T47D (cell line): ENCODE measurements around the gene KAT6B.
"Not testable (repeated sequence)": the region's sequence is repeated elsewhere in the genome, so short reads cannot be mapped to it uniquely, and the experiment has no call there.

Source experiments
- DNase-seq, 2 experiments: peaks; one replicate each; pipeline versions ENCODE4 v3.0.0 to v3.0.0-alpha.2; 2011 to 2012; ENCODE audit warnings: low read depth in 1 of 2, low spot score in 1 of 2
- JUND ChIP-seq: IDR thresholded peaks from 2 replicates; pipeline ENCODE4 v1.6.1; 2012; ENCODE audit warnings: low read depth
- in situ Hi-C: cut with HindIII; loops from 2 replicates; pipeline ENCODE4 v1.10.0; 2016; ENCODE audit warnings: low sequenced_read_pairs, low pct_unique_long_range_greater_than_20kb

The KAT6B gene

DNA sequence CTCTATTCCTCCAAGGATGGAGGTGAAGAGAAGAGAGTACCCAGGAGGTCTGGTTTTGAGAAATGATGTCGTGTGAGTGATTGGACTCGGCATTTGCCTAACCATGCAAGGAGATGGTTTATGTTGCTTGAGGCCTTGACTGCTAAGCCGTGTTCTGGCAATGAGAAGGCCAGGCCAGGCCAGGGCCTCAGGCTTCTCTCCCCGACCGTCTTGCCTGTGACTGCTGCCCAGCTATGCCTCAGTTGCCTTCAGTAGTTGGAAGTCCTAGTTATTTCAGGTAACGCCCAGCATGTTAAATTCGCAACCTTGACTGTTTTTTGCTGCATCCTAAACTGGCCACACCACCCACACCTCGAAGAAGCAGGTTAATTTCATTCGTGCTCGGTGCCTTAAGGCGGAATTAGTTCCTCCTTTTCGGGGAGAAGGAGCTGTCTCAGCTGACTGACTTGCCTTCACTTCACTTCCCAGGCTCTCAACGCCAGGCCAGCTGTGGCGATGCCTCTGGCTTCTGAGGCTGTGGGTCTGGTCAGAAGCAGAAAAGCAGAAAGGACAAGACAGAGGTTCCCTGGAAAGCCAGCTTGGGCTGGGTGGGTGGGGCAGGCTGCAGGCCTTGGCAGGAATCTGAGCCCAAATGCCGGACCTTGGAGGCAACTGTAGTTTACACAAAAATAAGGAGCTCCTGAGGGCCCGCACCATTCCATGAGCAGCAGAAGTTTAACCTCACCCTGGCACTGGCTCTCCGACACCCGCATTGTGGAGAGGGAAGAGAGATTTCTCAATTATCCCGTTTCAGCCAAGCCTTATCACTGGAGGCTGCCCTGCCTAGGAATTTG is 223.1 kb downstream of the KAT6B start:
- DNase-seq, result no peak
- TF ChIP-seq JUND, result no peak
- in situ Hi-C loops, result no loop called here

DNA sequence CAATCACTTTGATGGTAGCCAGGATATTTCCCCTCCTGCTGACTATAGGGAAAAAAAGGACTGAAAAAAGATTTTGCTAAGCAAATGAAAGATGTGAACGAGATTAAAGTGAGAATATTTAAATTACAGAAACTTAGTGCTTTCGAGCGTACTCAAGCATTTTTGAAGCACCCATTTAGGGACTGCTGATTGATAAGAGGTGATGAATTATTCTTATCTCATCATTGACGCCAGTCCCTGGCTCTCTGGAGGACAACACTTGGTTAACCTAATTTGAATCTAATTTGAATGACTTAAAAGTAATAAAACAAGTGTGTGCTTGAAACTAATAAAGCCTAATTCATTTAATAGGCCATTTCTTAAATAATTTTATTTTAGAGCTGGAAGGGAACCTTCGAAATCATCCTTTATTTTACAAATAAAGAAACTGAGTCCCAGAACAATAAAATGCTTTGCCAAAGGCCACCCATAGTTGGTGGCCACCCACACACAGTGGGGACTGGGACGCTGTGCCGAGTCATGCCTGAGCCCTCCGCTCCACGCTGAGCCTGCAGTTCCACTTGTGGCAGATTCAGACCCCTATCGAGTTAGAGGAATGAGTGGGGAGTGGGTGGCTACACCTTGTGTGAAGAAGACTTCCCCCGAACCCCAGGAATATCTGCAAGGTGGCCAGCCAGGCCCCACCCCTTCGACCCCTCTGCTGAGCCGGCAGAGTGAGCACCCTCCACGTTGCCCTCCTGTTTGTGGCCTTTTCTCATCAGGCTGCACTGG is 223.9 kb downstream of the KAT6B start:
- no peak for TF ChIP-seq JUND
- DNase-seq, result no peak
- in situ Hi-C loops, result no loop called here

DNA sequence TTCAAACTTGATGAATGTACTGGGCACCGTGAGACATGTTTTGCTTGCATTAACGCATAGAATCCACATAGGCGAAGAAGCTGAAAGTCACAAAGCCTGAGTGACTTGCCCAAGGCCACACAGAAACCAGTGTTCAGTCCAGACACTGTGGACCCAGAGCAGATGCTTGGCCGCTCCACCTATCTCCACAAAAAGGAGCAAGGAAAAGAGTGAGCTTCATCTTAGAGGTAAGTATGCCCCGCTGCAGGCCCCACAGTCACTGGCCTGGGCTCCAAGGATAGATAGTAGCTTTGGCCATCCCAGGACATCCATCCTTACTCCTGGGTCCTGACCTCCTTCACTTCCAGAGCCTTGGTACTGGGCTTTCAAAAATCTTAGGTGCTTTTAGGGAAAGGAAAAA is 224.9 kb downstream of the KAT6B start:
- no peak for DNase-seq
- no peak for TF ChIP-seq JUND
- in situ Hi-C loops, result no loop called here

DNA sequence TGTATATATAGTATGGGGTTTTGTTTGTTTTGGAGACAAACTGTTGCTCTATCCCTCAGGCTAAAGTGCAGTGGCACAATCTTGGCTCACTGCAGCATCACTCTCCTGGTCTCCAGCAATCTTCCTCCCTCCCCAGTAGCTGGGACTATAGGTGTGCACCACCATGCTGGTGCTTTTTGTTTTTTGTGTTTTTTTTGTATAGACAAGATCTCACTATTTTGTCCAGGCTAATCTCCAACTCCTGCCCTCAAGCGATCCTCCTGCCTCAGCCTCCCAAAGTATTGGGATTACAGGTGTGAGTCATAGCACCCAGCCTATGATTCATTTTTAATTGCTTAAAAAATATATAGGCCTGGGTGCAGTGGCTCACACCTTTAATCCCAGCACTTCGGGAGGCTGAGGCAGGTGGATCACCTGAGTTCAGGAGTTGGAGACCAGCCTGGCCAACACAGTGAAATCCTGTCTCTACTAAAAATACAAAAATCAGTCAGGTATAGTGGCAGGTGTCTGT is 229.6 kb downstream of the KAT6B start:
- DNase-seq, result peak in 1 of 2 experiments; percentile 59
- in situ Hi-C loops, result not testable (repeated sequence)

DNA sequence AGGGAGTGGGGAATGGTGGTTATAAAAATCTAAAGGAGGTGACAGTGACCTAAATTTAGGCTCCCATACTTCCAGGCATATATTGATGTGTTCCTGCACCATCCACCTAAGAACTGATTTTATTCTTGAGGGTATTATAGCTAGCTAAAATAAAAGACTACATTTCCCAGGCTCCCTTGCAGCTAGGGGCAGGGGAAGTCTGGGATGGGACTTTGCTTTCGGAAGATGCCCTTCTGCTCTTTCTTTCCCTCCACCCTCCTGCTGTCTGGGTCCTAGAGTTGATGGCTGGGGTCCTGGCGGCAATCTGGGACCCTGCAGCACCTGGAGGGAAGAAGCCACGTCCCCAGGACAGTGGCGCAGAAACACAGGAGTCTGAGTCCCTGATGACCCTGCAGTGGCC is 231.3 kb downstream of the KAT6B start:
- no peak for DNase-seq
- in situ Hi-C loops, result no loop called here
- no peak for TF ChIP-seq JUND

DNA sequence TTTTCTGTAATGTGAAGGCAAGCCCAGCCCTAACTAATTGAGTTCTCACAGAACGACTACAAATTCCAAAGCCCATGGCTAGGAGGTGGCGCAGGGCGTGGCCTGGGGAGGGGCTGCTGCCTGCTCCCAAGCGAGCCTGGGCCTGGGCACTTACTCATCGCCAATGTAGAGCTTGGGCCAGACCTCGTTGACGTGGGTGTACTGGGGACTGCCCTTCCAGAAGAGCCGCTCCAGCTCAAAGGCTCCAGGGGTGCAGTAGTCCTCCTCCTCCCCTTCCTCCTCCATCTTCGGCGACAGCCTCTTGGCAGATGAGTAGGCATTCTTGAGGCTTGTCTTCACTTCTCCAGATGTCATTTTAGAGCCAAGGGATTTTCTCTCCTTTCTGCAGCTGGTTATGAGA is 231.8 kb downstream of the KAT6B start:
- DNase-seq, result no peak
- TF ChIP-seq JUND, result no peak
- in situ Hi-C loops, result no loop called here

DNA sequence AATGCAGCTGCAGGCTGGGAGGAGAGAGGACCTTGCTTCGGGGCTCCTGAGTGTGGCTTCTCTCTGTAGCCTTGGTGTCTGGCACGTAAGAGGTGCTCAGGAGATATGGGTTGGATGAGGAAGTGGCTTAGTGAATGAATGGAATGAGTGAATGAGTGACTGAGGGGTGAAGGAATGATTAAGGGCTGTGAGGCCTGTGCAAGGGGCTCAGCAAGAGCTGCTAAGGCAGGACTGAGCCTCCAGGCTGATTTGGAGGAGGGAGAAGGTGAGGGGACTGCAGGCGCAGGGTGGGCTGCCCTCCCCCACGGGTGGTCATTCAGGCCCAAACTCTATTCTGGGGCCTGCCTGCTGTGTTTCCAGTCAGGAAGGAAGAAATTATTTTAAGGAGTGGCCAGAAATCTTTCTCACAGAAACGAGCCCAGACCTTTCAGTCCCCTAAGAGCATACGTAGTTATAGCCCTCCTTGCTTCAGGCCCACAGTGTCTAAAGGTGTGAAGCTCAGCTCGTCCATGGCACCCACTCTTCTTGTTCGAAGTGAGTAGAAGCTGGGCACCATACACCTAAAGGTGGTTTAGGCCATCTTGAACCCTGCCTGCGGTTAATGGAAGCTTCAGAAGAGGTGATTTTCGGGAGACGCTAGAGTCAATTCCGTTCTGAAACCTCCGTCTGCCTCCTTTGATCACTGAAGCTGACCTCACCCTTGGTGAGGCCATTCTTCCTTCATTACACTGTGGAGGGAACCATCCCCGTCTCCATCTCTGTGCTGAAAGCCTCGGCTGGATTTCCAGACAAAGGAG is 235.5 kb downstream of the KAT6B start:
- no peak for DNase-seq
- in situ Hi-C loops, result no loop called here
- no peak for TF ChIP-seq JUND

DNA sequence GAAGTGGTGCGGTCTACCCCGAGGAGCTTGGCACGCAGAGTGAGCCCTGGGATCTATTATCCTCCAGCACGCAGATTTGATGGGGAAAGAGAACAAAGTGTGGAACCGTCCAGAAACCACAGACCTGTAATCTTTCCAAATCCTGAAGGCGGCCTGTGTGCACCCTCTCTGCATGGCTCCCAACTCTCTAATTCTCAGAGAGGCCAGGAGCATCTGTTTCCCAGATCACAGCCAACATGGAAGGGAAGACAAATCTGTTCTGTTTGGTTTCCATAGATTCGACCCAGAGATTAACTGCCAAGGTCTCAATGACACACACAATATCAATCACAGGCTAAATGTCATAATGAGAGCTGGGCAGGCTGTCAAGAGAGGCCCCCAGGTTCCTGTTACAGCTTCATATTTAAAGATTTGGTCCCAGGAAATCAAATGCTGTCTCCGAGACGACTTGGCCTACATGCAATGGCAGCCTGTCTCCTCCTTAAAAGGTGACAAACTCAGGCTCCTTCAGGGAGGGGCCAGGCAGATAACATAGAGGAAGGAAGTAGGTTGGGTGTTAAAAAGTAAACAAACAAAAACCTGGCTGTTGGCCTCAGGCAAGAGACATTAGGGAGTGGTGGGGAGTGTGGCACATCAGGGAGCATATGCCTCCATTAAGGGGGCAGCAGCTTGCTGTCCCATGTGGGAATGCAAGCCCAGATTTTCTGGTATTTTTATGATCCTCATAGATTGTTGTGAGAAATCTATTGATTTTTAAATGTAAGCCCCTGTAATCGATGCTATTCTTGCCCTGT is 236.3 kb downstream of the KAT6B start:
- peak in 1 of 2 experiments; percentile 22 for DNase-seq
- in situ Hi-C loops, result no loop called here
- TF ChIP-seq JUND, result no peak

DNA sequence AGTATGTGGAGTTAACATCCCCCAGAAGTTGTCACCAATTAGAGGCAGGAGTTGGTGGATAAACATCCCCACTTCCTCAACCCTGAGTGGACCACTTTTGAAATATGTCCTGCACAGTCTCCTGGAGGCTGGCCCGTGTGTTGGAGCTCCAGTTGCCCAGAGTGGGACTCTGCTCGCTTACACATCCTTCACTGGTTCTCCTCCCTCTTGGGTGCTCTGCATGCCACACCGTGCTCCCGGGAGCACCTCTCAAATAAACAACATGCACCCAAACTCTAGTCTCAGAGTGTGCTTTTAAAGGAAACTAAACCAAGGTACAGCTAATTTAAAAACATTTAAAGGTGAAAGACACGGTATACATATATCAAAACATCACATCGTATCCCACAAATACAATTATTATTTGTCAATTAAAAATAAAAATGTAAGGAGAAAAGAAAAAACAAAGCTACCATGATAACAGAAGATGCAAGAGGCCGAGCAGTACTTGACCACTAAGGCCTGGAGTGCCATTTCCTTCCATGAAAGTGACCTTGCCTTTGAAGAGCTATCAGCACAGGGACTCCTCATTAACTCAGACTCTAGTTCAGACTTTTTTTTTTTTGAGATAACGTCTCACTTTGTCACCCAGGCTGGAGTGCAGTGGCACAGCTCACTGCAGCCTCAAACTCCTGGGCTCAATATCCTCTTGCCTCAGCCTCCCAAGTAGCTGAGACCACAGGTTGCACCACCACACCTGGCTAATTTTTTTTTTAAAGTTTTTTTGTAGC is 237.2 kb downstream of the KAT6B start:
- DNase-seq, result no peak
- in situ Hi-C loops, result no loop called here
- no peak for TF ChIP-seq JUND

DNA sequence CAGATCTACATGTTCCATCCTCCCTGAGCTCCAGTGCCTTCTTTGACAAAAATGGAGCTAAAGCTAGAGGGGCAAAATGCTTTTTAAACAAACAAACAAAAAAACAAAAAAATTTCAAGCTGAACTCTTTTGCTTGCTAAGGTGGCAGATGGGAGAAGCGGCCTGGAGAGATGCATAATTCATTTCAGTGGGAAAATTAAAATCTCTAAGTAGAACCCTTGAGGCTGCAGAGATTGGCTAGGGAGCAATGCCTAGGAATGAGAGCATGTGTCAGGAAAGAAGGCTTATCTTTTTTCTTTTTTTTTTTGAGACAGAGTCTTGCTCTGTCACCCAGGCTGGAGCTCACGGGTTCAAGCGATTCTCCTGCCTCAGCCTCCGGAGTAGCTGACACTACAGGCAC is 238.7 kb downstream of the KAT6B start:
- in situ Hi-C loops, result no loop called here
- no peak for DNase-seq
- TF ChIP-seq JUND, result no peak

DNA sequence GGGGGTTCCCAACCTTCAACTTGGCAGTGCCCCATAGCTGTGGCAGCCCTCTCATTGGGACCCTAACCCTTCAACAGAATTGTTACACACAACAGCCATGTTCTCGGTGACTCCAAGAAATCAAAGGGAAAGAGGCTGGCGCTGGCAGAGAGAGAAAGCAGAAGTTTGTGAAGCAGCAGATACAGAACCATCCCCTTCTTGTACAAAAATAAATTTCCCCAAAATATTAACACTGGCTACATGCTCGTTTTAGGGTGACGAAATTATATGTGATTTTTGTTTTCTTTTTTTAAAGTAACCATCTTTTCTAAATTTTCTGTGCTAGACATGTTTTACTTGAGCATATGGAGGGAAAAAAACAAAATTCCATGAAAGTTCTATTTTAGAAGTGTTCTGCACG is 239.9 kb downstream of the KAT6B start:
- no peak for TF ChIP-seq JUND

More for the DNA sequence above, 239.9 kb downstream of the KAT6B start:
- DNase-seq, result no peak
- in situ Hi-C loops, result no loop called here
